ENCODE data around the gene SRSF9. TPM values are rescaled to one million over a fixed set of nuclear protein-coding genes. Genes with fewer than 3 reads are reported as not detected.
"Not testable (repeated sequence)": the region's sequence is repeated elsewhere in the genome, so short reads cannot be mapped to it uniquely, and the experiment has no call there.

The SRSF9 gene, protein sequence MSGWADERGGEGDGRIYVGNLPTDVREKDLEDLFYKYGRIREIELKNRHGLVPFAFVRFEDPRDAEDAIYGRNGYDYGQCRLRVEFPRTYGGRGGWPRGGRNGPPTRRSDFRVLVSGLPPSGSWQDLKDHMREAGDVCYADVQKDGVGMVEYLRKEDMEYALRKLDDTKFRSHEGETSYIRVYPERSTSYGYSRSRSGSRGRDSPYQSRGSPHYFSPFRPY
- 129 and 154 TPM in 2 replicates for total RNA-seq (2014; rRNA removed; shearing (Covaris generic))
- polyA plus RNA-seq (2016; fragmentation: Nextera tagmentation; extraction: Ambion mirVana): 329 and 345 TPM in 2 replicates

DNA sequence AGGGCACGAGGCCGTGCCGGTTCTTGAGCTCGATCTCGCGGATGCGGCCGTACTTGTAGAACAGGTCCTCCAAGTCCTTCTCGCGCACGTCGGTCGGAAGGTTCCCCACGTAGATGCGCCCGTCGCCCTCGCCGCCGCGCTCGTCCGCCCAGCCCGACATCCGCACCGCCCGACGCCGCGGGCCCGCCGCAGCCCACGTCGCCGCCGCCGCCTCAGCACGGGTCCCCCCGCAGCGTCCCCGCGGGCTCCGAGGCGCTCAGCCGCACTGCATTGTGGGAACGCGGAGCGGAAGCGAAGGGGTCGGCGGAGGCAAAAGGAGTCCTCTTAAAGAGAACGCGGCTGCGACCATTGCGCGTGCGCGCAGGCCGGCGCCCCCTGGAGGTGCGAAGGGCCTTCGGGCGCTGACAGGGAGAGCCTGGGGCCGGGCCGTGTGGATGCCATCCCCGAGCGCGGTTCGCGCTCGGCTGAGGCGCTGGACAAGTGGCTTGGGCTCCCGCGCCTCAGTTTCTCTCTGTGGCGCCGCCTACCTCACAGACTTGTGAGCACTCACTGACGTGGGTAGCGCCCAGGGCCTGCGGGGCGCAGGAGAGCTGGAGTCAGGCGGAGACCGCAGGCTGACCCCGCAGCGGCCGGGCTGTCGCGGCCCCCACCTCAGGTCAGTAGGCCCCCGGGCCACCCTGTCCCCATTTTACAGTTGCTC is at the start of gene SRSF9:
Gene SRSF9 (minus strand): TSS at position 299 of the 700 bp plus-strand sequence. CDS start 139 bp downstream, at position 160.
- TF ChIP-seq EZH2phosphoT487 (IDR thresholded peaks at IDR 0.05; ENCODE audit: insufficient read depth, low read depth) (no peak), EZH2 (IDR thresholded peaks at IDR 0.05; ENCODE audit: insufficient read depth, poor library complexity, severe bottlenecking) (no peak)
- in situ Hi-C loops (cut with MboI): no loop called here
- H3K9me2 ChIP-seq (ENCODE audit: insufficient read depth): no peaks in the 10 kb centered on the region

DNA sequence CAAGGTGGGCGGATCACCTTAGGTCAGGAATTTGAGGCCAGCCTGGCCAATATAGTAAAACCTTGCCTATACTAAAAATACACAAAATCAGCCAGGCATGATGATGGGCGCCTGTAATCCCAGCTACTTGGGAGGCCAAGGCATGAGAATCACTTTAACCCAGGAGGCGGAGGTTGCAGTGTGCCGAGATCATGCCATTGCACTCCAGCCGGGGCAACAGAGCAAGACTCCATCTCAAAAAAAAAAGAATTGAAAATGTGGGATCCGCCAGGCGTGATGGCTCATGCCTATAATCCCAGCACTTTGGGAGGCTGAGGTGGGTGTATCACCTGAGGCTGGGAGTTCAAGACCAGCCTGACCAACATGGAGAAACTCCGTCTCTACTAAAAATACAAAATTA is 49.8 kb upstream of the SRSF9 start:
- H3K27ac ChIP-seq; H3K9me2 ChIP-seq (ENCODE audit: insufficient read depth); H3K27me3 ChIP-seq (replicated peaks; ENCODE audit: insufficient read depth); H4K20me1 ChIP-seq (ENCODE audit: insufficient read depth); H3K4me3 ChIP-seq; H3K36me3 ChIP-seq (ENCODE audit: low read depth); H3F3A ChIP-seq (ENCODE audit: insufficient read depth); H3K4me1 ChIP-seq (ENCODE audit: insufficient read depth); DNase-seq; in situ Hi-C loops (cut with MboI); H3K79me2 ChIP-seq (ENCODE audit: insufficient read depth); H3K4me2 ChIP-seq (ENCODE audit: unreplicated experiment); H2AFZ ChIP-seq; H3K9ac ChIP-seq; H3K9me3 ChIP-seq (ENCODE audit: low read depth): not testable (repeated sequence)
- WGBS, 2 experiments (ENCODE audit: low coverage in 1 of 2, low lambda C conversion rate in 2 of 2, missing lambda C conversion rate in 2 of 2): 94 to 97% methylated on average over 8 of the region's 8 CpGs

More for the DNA sequence above, at the start of gene SRSF9:
- H3K4me2 ChIP-seq (ENCODE audit: unreplicated experiment): peak within 1 kb of the TSS; percentile 94
- peaks cover 91% of the 10 kb centered on the region for H3K79me2 ChIP-seq (ENCODE audit: insufficient read depth)
- H3K4me3 ChIP-seq: peak within 1 kb of the TSS; percentile 92
- peak within 1 kb of the TSS; percentile 79 for H3K27ac ChIP-seq
- H4K20me1 ChIP-seq (ENCODE audit: insufficient read depth): peaks cover 6% of the 10 kb centered on the region; the same call in 1 of the 2 replicates
- H3K9me3 ChIP-seq (ENCODE audit: low read depth): no peaks in the 10 kb centered on the region
- H2AFZ ChIP-seq: peak within 1 kb of the TSS; percentile 97
- 1 to 2% methylated on average over 66 to 84 of the region's 88 CpGs for WGBS, 2 experiments (ENCODE audit: low coverage in 1 of 2, low lambda C conversion rate in 2 of 2, missing lambda C conversion rate in 2 of 2)
- H3K36me3 ChIP-seq (ENCODE audit: low read depth): peaks cover 19% of the 10 kb centered on the region
- H3K4me1 ChIP-seq (ENCODE audit: insufficient read depth): peaks cover 40% of the 10 kb centered on the region
- peaks cover 51% of the 10 kb centered on the region for H3F3A ChIP-seq (ENCODE audit: insufficient read depth)
- no peaks in the 10 kb centered on the region for H3K27me3 ChIP-seq (replicated peaks; ENCODE audit: insufficient read depth)
- peak within 1 kb of the TSS; percentile 89 for H3K9ac ChIP-seq
- peak; percentile 98 for DNase-seq

DNA sequence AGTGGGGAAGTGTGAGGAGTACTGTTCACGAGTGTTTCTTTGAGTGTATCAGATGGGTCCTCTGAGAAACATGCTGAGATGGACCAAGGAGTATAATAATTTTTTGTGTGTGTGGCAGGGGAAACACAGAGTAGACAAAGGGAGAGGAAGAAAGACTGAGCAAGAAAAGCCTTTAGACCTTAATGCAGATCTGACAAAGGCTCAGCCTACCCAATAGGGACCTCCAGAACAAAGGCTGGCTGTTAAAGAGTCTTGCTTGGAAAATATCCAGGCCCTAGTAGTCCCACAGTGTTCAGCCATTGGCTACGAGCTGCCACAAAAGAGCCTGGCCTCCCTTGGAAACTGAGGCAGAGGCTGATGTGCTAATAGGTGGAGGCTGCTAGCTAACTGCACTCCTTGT is 45.9 kb upstream of the SRSF9 start:
- Histone ChIP-seq H3F3A (ENCODE audit: insufficient read depth) (no peaks in the 10 kb centered on the region), H3K27ac (no peak overlapping the region), H3K4me2 (ENCODE audit: unreplicated experiment) (no peak overlapping the region), H3K4me3 (no peak overlapping the region), H3K9me3 (ENCODE audit: low read depth) (no peaks in the 10 kb centered on the region), H3K9ac (no peak overlapping the region), H3K4me1 (ENCODE audit: insufficient read depth) (no peaks in the 10 kb centered on the region), H3K36me3 (ENCODE audit: low read depth) (no peaks in the 10 kb centered on the region; the same call in 1 of the 2 replicates), H3K79me2 (ENCODE audit: insufficient read depth) (no peaks in the 10 kb centered on the region), H3K9me2 (ENCODE audit: insufficient read depth) (no peaks in the 10 kb centered on the region), H4K20me1 (ENCODE audit: insufficient read depth) (no peaks in the 10 kb centered on the region), H3K27me3 (replicated peaks; ENCODE audit: insufficient read depth) (no peaks in the 10 kb centered on the region), H2AFZ (no peak overlapping the region)
- in situ Hi-C loops (cut with MboI): no loop called here
- WGBS, 2 experiments (ENCODE audit: low coverage in 1 of 2, low lambda C conversion rate in 2 of 2, missing lambda C conversion rate in 2 of 2): 99 to 100% methylated on average over 2 of the region's 2 CpGs
- DNase-seq: no peak
- no peak for TF ChIP-seq EZH2 (IDR thresholded peaks at IDR 0.05; ENCODE audit: insufficient read depth, poor library complexity, severe bottlenecking)
- TF ChIP-seq EZH2phosphoT487 (IDR thresholded peaks at IDR 0.05; ENCODE audit: insufficient read depth, low read depth): no peak

DNA sequence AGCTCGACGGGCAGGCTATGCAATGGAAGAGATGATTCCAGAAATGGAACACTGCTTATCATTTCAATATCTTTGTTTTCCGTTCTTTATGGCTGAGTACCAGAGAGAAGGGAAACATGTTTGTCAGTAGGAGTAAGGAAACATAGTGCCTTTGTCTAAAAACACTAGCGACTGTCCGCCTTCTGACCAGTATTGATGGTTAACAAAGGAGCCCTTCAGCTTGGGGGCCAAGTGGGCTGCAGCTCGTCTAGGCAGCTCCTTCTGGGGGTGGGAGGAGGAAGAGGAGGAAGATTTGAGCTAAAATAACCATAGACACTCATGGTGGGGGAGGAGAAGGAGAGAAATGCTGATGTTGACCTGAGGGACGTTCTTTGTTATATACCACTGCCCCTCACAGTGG is 44.5 kb upstream of the SRSF9 start:
- Histone ChIP-seq H3K79me2 (ENCODE audit: insufficient read depth) (no peaks in the 10 kb centered on the region), H3K4me1 (ENCODE audit: insufficient read depth) (no peaks in the 10 kb centered on the region), H4K20me1 (ENCODE audit: insufficient read depth) (no peaks in the 10 kb centered on the region), H2AFZ (no peak overlapping the region), H3K36me3 (ENCODE audit: low read depth) (peaks cover 6% of the 10 kb centered on the region; the same call in 1 of the 2 replicates), H3K27me3 (replicated peaks; ENCODE audit: insufficient read depth) (no peaks in the 10 kb centered on the region), H3K9ac (no peak overlapping the region), H3K27ac (no peak overlapping the region), H3F3A (ENCODE audit: insufficient read depth) (no peaks in the 10 kb centered on the region), H3K9me2 (ENCODE audit: insufficient read depth) (no peaks in the 10 kb centered on the region), H3K4me3 (no peak overlapping the region), H3K4me2 (ENCODE audit: unreplicated experiment) (no peak overlapping the region), H3K9me3 (ENCODE audit: low read depth) (no peaks in the 10 kb centered on the region)
- no peak for TF ChIP-seq EZH2phosphoT487 (IDR thresholded peaks at IDR 0.05; ENCODE audit: insufficient read depth, low read depth)
- TF ChIP-seq EZH2 (IDR thresholded peaks at IDR 0.05; ENCODE audit: insufficient read depth, poor library complexity, severe bottlenecking): no peak
- 86 to 92% methylated on average over 7 of the region's 7 CpGs for WGBS, 2 experiments (ENCODE audit: low coverage in 1 of 2, low lambda C conversion rate in 2 of 2, missing lambda C conversion rate in 2 of 2)
- in situ Hi-C loops (cut with MboI): no loop called here
- DNase-seq: no peak

All from GM23248 (cell line).